ENCODE data around the gene MAPRE2.

DNA sequence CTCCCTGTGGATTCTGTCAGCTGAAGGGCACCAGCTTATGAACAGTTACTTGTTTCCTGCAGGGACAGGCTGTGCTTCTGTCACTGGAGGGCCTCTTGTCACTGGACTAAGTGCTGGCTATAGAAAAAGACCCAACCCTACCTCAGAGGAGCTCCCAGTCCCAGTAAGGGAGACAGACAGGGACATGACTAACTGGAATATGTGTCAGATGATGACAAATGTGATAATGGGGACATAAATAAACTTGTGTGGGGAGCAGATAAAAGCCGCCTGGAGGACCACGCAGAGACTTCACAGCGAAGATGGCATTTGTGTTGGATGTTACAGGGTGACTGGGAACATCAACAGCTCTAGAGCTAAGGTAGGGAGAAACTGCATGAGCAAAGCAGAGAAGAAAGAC lies 95.0 kb downstream of the MAPRE2 start:
- TF ChIP-seq, protein P1, sequence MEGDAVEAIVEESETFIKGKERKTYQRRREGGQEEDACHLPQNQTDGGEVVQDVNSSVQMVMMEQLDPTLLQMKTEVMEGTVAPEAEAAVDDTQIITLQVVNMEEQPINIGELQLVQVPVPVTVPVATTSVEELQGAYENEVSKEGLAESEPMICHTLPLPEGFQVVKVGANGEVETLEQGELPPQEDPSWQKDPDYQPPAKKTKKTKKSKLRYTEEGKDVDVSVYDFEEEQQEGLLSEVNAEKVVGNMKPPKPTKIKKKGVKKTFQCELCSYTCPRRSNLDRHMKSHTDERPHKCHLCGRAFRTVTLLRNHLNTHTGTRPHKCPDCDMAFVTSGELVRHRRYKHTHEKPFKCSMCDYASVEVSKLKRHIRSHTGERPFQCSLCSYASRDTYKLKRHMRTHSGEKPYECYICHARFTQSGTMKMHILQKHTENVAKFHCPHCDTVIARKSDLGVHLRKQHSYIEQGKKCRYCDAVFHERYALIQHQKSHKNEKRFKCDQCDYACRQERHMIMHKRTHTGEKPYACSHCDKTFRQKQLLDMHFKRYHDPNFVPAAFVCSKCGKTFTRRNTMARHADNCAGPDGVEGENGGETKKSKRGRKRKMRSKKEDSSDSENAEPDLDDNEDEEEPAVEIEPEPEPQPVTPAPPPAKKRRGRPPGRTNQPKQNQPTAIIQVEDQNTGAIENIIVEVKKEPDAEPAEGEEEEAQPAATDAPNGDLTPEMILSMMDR (IDR thresholded peaks at IDR 0.05 in 8 of 11, conservative IDR thresholded peaks at IDR 0.05 in 3 of 11), result no peak
- TF ChIP-seq POLR2A (IDR thresholded peaks at IDR 0.05), result no peak
